ENCODE data around the gene FOXD1.

The FOXD1 gene

DNA sequence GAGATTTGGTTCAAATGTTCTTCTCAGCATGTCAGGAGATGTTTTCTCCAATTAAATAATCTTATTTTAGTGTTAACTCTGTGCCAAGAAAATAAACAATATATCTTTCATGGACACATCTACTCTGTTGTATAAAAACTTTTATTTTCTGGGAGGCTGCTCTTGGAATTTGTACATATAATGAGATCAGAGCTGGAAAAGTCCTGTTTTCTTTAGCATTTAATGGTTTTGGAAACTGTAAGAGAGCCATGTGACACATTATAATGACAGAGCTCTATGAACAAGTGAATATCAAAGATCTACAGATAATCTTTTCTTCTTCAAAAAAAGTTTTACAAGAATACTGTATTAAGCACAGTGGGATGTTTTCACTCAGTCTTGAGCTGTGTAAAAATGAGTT lies 48.8 kb downstream of the FOXD1 start:
- ChIA-PET CTCF (no interaction called here), POLR2A (interaction anchor here (1.6 kb wide), 1 partner anchor 48 kb away, joined by 8 read pairs; the partner anchor contains the start of gene FOXD1)
- TF ChIP-seq CTBP1 (IDR thresholded peaks at IDR 0.05; ENCODE audit: borderline replicate concordance) (no peak), ELF4 (IDR thresholded peaks at IDR 0.05) (no peak), SUZ12 (IDR thresholded peaks at IDR 0.05) (no peak), FOXK2 (IDR thresholded peaks at IDR 0.05) (no peak), BHLHE40 (IDR thresholded peaks at IDR 0.05; ENCODE audit: borderline replicate concordance) (no peak)
- TF ChIP-seq, protein P1, sequence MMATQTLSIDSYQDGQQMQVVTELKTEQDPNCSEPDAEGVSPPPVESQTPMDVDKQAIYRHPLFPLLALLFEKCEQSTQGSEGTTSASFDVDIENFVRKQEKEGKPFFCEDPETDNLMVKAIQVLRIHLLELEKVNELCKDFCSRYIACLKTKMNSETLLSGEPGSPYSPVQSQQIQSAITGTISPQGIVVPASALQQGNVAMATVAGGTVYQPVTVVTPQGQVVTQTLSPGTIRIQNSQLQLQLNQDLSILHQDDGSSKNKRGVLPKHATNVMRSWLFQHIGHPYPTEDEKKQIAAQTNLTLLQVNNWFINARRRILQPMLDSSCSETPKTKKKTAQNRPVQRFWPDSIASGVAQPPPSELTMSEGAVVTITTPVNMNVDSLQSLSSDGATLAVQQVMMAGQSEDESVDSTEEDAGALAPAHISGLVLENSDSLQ (IDR thresholded peaks at IDR 0.05): no peak
- no peak for DNase-seq (ENCODE audit: extremely low spot score)

All from HEK293T (cell line).